Left ventricle myocardium superior (tissue), 1 donor: ENCODE data around the gene ABCC9. TPM values are rescaled to one million over a fixed set of nuclear protein-coding genes. Genes with fewer than 3 reads are reported as not detected.
"Not testable (repeated sequence)": the region's sequence is repeated elsewhere in the genome, so short reads cannot be mapped to it uniquely, and the experiment has no call there.

Experiments
- ATAC-seq: fragments of 200-7000 bp; cut with Tn5 transposase; one replicate; pipeline ENCODE4 v1.9.1; 2020; ENCODE audit warnings: mild to moderate bottlenecking, moderate library complexity
- DNase-seq: peaks from one replicate; pipeline ENCODE4 v3.0.0-alpha.2; 2020
- intact Hi-C: fragments of 100-400 bp; cut with micrococcal nuclease; formaldehyde crosslinking; loops from one replicate; pipeline ENCODE4 v1.11.0; 2022
- total RNA-seq: library from RNA; stranded (reverse); fragmentation: NEBNext Ultra II Directional; extraction: Animal tissue kit (Norgen Biotek cat#: 25700); gene quantifications from one replicate; pipeline ENCODE4 v1.2.1, GENCODE V29; 2021
- donor health status: DM: no; HTN: yes; CAD: no; lungs with severe emphysema.

Gene ABCC9
- total RNA-seq, 1 donor from 2014 or later, result 83.1 TPM

DNA sequence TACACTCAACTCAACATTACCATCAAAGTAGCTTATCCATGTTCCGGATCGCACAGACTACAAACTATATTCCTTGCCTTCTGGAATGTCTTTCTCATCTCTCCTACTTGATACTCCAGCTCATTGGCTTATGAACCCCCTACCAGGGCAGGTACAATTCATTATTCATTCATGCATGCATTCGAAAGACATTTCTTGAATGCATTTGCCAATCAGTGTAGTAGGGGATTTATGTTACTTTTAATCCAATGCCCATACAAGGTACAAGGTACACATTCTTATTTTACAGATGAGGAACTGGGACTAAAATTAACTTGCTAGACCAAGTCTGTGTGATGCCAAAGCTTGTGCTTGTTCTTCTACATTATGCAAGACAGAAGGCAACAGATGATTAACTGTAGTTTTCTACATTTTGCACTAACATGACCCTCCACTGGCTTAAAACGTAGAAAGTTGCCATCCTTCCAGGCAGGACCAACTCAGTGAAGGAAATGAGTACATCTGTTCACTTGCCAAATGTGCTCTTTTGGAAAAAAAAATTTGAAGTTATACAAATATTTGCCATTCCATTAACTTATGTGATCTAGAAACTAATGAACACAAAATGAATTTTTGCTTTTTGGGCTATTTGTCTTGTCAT, 113.0 kb downstream of the ABCC9 start:
- intact Hi-C loops, result no loop called here
- DNase-seq, result no peak
- peak; percentile 39 for ATAC-seq

- ATAC-seq (peak; percentile 46), DNase-seq (no peak)
- intact Hi-C loops, result no loop called here
Measured at GRCh38 chr12:21827083-21827482, 114.1 kb downstream of the ABCC9 start.

DNA sequence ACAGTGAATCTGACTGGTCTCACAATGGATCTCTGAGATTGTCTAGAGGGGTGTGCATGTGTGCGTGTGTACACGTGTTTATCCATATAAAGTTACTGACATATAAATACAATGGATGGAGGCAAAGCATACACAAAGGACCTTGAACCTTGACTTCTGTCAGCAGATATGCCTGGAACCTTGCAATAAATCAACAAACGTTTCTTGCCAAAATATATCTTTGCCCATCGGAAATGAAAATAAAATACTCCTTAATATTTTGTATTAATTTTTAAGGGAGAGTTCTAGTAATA, 114.7 kb downstream of the ABCC9 start:
- DNase-seq (no peak), ATAC-seq (no peak)
- intact Hi-C loops, result no loop called here

- intact Hi-C loops, result no loop called here
- DNase-seq (no peak), ATAC-seq (peak; percentile 72)
Measured at GRCh38 chr12:21825886-21826617, 115.2 kb downstream of the ABCC9 start.

DNA sequence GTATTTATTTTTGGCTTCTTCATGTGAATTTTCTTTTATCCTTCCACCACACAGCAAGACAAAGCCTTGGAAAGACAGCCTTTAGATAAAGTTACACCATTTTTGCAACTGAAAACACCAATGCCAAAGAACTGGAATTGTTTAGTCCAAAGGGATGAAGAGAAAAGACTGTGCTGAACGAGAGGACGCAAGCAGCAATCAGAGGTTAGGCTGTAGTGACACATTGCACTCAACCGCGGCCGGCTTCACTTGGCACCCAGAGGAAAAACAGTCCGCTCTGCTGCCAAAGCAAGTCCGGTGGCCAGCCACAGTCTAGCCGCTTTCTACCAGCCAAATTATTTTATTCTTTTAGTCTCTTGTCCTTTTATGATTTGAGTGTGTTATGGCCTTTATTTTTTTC, 117.6 kb downstream of the ABCC9 start:
- DNase-seq (peak; percentile 75), ATAC-seq (peak; percentile 68)
- intact Hi-C loops, result no loop called here

DNA sequence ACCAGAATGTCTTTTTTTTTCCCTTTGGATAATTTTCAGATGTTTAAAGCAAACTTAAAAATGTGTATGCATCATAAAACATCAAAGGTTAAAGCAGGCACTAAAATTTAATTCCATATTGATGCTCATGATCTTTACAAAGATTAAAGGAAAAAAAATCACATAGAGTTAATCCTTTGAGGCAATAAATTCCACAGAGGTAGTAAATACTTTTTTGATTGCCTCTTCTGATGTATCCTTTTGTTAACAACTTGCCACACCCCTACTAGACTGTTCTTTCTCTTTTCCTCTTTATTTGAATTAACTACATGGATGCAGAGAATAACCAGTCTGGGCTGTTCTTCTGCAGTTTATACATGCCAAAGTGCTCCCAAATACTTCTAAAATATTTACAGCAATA, 121.5 kb downstream of the ABCC9 start:
- no peak for ATAC-seq
- intact Hi-C loops, result no loop called here

DNA sequence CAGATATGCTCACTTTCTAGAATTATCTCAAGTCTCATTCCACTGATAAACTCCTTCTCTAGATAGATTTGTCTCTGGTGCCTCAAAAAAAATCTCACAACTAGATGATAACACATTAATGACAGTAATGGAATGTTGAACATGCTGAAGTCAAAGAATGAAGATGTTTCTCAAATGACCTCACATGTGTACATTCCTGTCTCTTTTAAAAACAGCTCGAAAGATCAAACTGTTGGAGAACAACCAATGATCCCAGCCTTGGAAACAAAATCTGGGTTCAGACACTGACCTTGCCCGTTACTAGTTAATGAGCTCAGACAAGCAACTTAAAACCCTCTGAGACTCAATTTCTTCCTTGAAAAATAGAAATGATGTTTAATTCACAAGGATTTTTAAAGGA, 122.0 kb downstream of the ABCC9 start:
- DNase-seq, result no peak
- intact Hi-C loops, result no loop called here
- no peak for ATAC-seq

More for the DNA sequence above, 121.5 kb downstream of the ABCC9 start:
- no peak for DNase-seq

GRCh38 chr12:21818627-21819026, 122.6 kb downstream of the ABCC9 start:
- intact Hi-C loops, result no loop called here
- DNase-seq (no peak), ATAC-seq (peak; percentile 42)

DNA sequence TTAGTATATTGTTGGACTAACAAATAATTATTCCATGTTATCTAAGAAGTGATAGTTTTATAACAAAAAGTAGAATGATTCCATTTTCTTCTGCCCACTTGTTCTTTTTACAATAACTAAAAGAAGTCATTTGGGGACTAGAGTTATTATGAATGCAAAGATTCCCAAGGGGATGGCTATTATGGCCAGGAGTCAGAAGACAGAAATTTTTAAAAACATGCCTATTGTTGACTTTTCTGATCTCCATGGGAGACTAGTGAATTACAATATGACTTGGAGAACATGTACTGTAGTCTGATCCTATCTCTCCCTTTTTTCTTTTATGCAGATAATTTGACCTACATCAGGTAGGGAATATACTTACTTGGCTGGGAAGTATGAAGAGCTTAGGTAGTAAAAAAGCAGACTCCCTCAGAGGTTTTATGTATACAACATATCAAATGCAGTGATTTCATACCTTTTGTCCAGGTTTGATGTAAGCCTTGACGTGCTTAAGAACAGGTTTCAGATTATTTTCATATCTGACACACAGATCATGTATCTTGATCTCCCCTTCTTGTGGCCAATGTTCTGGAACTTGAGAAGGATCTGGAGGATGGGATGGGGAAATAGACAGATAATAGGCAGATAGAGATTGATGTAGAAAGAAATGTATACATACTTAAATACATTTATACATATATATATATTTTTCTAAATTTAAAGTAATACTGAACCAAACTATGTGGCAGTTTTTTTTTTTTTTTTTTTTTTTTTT, 125.7 kb downstream of the ABCC9 start:
- ATAC-seq (peak; percentile 16), DNase-seq (no peak)
- intact Hi-C loops, result no loop called here

GRCh38 chr12:21814814-21815213, 126.4 kb downstream of the ABCC9 start:
- ATAC-seq, result no peak
- intact Hi-C loops, result no loop called here

DNA sequence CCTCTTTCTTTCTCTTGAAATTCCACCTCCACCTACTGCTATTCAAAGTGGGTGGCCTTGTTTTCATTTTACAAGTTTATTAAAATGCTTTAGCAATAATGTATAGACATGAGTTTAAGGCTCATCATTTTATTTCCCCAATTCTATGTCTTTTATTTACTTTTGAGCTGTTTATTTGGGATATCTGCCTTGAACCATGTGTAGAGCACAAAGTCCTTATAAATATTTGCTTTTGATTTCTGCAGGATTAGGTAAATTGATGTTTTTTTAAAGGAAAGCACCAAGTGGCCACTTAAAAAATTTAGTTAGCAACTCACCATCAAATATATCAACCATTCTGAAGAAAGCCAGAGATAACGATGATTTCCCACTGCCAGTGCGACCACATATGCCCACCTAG, 126.9 kb downstream of the ABCC9 start:
- intact Hi-C loops, result no loop called here
- no peak for ATAC-seq

More at GRCh38 chr12:21814814-21815213, 126.4 kb downstream of the ABCC9 start:
- DNase-seq, result peak; percentile 18

DNA sequence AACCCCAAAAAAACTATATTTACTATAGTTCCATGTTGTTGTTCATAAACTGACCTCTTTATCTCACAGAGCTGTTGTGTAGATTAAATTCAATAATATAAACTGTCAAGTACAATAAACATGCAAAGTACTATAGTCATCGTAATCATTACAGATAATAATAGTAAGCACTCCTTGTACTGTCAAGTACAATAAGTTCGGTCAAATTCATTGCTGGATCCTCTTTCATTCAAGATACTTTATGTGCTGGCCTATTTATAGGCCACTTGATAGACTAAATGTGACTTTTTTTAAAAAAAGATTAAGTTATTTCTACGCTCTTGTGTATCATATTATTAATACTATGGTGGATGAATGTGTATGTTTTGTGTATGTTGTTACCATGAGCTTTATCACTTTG, 127.5 kb downstream of the ABCC9 start:
- DNase-seq, result no peak
- intact Hi-C loops, result no loop called here
- peak; percentile 86 for ATAC-seq

More for the DNA sequence above, 126.9 kb downstream of the ABCC9 start:
- DNase-seq, result no peak

- intact Hi-C loops, result no loop called here
- ATAC-seq (no peak), DNase-seq (no peak)
Measured at GRCh38 chr12:21813125-21813524, 128.1 kb downstream of the ABCC9 start.

DNA sequence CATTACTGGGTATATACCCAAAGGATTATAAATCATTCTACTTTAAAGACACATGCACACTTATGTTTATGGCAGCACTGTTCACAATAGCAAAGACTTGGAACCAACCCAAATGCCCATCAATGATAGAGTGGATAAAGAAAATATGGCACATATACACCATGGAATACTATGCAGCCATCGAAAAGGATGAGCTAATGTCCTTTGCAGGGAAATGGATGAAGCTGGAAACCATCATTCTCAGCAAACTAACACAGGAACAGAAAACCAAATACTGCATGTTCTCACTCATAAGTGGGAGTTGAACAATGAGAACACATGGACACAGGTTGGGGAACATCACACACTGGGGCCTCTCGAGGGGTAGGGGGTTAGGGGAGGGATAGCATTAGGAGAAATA, 128.9 kb downstream of the ABCC9 start:
- ATAC-seq, DNase-seq, intact Hi-C loops: not testable (repeated sequence)

GRCh38 chr12:21809100-21809499, 132.1 kb downstream of the ABCC9 start:
- intact Hi-C loops, result no loop called here
- no peak for DNase-seq
- no peak for ATAC-seq

- ATAC-seq (no peak), DNase-seq (no peak)
- intact Hi-C loops, result no loop called here
Measured at GRCh38 chr12:21806255-21806654, 135.0 kb downstream of the ABCC9 start.

DNA sequence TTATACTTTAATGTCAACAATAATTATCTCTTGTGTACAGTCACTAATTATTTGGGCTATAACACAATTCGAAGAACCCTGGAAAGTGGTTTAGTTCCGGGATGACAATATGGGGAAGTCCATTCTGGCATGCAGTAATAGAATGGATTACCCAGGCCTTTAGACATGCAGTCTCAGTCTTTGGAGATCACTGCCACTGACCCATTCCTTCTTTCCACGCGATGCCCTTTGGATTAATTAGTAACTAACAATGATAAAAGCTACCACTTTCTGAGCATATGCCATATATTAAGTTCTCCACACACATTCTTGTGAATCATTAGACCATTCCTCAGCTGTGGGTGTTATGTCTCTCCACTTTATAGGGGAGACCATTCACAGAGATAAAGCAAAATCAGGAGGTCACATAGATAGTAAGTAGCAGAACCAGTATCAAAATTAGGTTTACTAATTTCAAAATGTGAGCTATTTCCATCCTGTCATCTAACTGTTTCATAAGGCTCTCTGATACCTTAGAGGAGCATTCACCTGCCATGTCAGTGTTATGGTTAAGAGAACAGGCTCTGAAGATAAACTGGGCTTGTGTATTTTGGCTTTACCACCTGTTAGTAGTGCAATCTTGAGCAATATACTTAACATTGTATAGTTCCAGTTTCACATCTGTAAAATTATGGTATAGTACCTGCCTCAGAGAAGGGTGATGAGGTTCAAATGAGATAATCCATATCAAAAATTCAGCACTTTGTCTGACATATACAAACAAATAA, 139.5 kb downstream of the ABCC9 start:
- ATAC-seq, result no peak
- no peak for DNase-seq
- intact Hi-C loops, result no loop called here

- DNase-seq, result no peak
- ATAC-seq, result no peak
- intact Hi-C loops, result no loop called here
Measured at GRCh38 chr12:21800011-21800410, 141.2 kb downstream of the ABCC9 start.

DNA sequence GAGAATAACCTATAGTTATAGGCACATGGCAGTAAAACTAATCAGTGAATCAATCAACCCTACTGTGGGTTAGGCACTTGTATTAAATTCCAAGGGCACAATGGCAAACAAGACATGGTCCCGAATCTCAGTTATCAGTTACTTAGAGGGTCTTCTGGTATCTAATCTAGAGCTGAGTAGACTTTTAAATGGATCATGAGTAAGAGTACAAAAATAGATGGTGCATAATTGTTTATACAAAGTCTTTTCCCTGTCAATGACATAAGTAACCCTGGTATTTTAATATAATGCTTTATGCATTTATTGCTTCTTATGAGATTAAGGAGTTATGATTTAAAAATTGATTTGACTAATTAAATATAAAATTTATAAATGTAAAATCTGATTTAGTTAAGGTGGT, 143.7 kb downstream of the ABCC9 start:
- intact Hi-C loops, result no loop called here
- DNase-seq (no peak), ATAC-seq (peak; percentile 60)
